Measurements from ENCODE around the gene HDLBP.

HDLBP gene

GRCh38 chr2:241201445-241202267 is 113.8 kb downstream of the HDLBP start:
- TF ChIP-seq CTCF (IDR thresholded peaks at IDR 0.05; ENCODE audit: control extremely low read depth, extremely low read depth, low read depth, missing control alignments), result no peak
- DNase-seq (ENCODE audit: extremely low spot score), result no peak
- ChIA-PET CTCF (interaction anchor here (0.8 kb wide), 1 partner anchor 21 kb away, joined by 3 read pairs; no protein-coding TSS in a partner anchor), POLR2A (no interaction called here)

- DNase-seq (ENCODE audit: extremely low spot score), result no peak
- ChIA-PET POLR2A (no interaction called here), CTCF (interaction anchor here (1.0 kb wide), 1 partner anchor 286 kb away, joined by 3 read pairs; no protein-coding TSS in a partner anchor)
- no peak for TF ChIP-seq CTCF (IDR thresholded peaks at IDR 0.05; ENCODE audit: control extremely low read depth, extremely low read depth, low read depth, missing control alignments)
Measured at GRCh38 chr2:241200822-241201395, 114.6 kb downstream of the HDLBP start.

GRCh38 chr2:241199897-241200821 is 115.3 kb downstream of the HDLBP start:
- ChIA-PET CTCF (interaction anchor here (1.0 kb wide), 1 partner anchor 286 kb away, joined by 3 read pairs; no protein-coding TSS in a partner anchor), POLR2A (no interaction called here)
- TF ChIP-seq CTCF (IDR thresholded peaks at IDR 0.05; ENCODE audit: control extremely low read depth, extremely low read depth, low read depth, missing control alignments), result no peak
- no peak for DNase-seq (ENCODE audit: extremely low spot score)

- POLR2A ChIA-PET, result no interaction called here
- CTCF ChIA-PET, result no interaction called here
- no peak for TF ChIP-seq CTCF (IDR thresholded peaks at IDR 0.05; ENCODE audit: control extremely low read depth, extremely low read depth, low read depth, missing control alignments)
- DNase-seq (ENCODE audit: extremely low spot score), result no peak
Measured at GRCh38 chr2:241199286-241199685, 116.2 kb downstream of the HDLBP start.

- ChIA-PET POLR2A (no interaction called here), CTCF (no interaction called here)
- no peak for TF ChIP-seq CTCF (IDR thresholded peaks at IDR 0.05; ENCODE audit: control extremely low read depth, extremely low read depth, low read depth, missing control alignments)
- DNase-seq (ENCODE audit: extremely low spot score), result no peak
Measured at GRCh38 chr2:241198381-241199279, 116.8 kb downstream of the HDLBP start.
